ENCODE measurements around the gene CASK.

DNA sequence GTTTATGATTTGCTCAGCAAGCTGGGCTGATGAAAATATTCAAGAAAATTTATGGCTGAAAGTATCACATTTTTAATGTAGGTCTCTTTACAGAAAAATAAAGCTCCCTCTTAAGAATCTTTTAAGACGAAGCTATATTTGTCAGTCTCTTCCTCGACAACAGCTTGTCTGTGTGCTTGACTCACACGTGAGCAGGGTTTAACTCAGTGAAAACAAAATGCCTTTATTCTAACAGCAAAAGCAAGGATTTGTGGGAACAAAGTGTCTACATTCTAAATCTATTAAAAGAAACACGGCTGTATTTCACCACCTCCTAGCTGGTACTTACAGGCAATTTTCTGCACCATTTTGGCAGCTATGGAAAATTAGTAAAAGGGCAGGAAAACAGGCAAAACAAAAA is 400.7 kb downstream of the CASK start:
- TF ChIP-seq, protein P1, sequence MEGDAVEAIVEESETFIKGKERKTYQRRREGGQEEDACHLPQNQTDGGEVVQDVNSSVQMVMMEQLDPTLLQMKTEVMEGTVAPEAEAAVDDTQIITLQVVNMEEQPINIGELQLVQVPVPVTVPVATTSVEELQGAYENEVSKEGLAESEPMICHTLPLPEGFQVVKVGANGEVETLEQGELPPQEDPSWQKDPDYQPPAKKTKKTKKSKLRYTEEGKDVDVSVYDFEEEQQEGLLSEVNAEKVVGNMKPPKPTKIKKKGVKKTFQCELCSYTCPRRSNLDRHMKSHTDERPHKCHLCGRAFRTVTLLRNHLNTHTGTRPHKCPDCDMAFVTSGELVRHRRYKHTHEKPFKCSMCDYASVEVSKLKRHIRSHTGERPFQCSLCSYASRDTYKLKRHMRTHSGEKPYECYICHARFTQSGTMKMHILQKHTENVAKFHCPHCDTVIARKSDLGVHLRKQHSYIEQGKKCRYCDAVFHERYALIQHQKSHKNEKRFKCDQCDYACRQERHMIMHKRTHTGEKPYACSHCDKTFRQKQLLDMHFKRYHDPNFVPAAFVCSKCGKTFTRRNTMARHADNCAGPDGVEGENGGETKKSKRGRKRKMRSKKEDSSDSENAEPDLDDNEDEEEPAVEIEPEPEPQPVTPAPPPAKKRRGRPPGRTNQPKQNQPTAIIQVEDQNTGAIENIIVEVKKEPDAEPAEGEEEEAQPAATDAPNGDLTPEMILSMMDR (IDR thresholded peaks at IDR 0.05) = no peak
- TF ChIP-seq EP300 (IDR thresholded peaks at IDR 0.05) (no peak), POLR2A (IDR thresholded peaks at IDR 0.05) (no peak), POLR2AphosphoS5 (IDR thresholded peaks at IDR 0.05) (no peak)

All from sigmoid colon (tissue), 4 donors.